PC-3 (cell line): ENCODE measurements around the gene XPR1. TPM values are rescaled to one million over a fixed set of nuclear protein-coding genes. Genes with fewer than 3 reads are reported as not detected.

Source experiments
- ATAC-seq: fragments of 200-7000 bp; cut with Tn5 transposase; 2 replicates; pipeline ENCODE4 v1.9.1; 2020; ENCODE audit warnings: mild to moderate bottlenecking, moderate library complexity
- BruUV-seq: library from RNA; stranded (reverse); fragments of 400-500 nt; replicated peaks from 2 replicates; lab custom pipeline; 2021; lab: Mats Ljungman, UMichigan
- CTCF ChIA-PET: fragments of 300-600 bp; sonication (Branson Sonifier 250); formaldehyde crosslinking; loops from one replicate; lab custom pipeline; 2022; ENCODE audit warnings: antibody characterized with exemption; lab: Charles Lee
- POLR2A ChIA-PET: fragments of 300-600 bp; sonication (Branson Sonifier 250); formaldehyde crosslinking; loops from one replicate; lab custom pipeline; 2022; ENCODE audit warnings: antibody characterized with exemption; ENCODE audit not compliant: unreplicated experiment; lab: Charles Lee
- DNase-seq: peaks from one replicate; pipeline ENCODE4 v3.0.0-alpha.2; 2015
- H2AFZ ChIP-seq: fragments of 300-600 bp; sonication (generic); 2 replicates; pipeline ENCODE4 v1.6.0; 2016; ENCODE audit warnings: antibody characterized with exemption, low read length
- H3F3A ChIP-seq: fragments of 300-600 bp; sonication (generic); one replicate; pipeline ENCODE4 v1.6.0; 2017; ENCODE audit warnings: antibody characterized with exemption, low read length, control low read depth, mild to moderate bottlenecking; ENCODE audit not compliant: unreplicated experiment
- H3K27ac ChIP-seq: fragments of 300-600 bp; sonication (generic); 2 replicates; pipeline ENCODE4 v1.5.1; 2016; ENCODE audit warnings: mild to moderate bottlenecking, low read length
- H3K27me3 ChIP-seq: fragments of 300-600 bp; sonication (generic); 2 replicates; pipeline ENCODE4 v1.6.1; 2016; ENCODE audit warnings: low read length, mixed read lengths
- H3K36me3 ChIP-seq: fragments of 300-600 bp; sonication (generic); 2 replicates; pipeline ENCODE4 v1.6.1; 2016; ENCODE audit warnings: low read depth, mixed run types, low read length, mixed read lengths
- H3K4me1 ChIP-seq: fragments of 300-600 bp; sonication (generic); 2 replicates; pipeline ENCODE4 v1.5.1; 2016; ENCODE audit warnings: low read length; ENCODE audit not compliant: insufficient read depth
- H3K4me2 ChIP-seq: fragments of 300-600 bp; sonication (generic); 2 replicates; pipeline ENCODE4 v1.6.0; 2016; ENCODE audit warnings: low read length
- H3K4me3 ChIP-seq: fragments of 300-600 bp; sonication (generic); 2 replicates; pipeline ENCODE4 v1.5.1; 2016; ENCODE audit warnings: mild to moderate bottlenecking, low read length, mixed read lengths
- H3K79me2 ChIP-seq: fragments of 300-600 bp; sonication (generic); 2 replicates; pipeline ENCODE4 v1.6.1; 2017; ENCODE audit warnings: low read length, mixed read lengths
- H3K9ac ChIP-seq: fragments of 300-600 bp; sonication (generic); 2 replicates; pipeline ENCODE4 v1.6.0; 2016; ENCODE audit warnings: mild to moderate bottlenecking, low read length
- H3K9me2 ChIP-seq: fragments of 300-600 bp; sonication (generic); replicated peaks from 2 replicates; pipeline ENCODE4 v1.6.1; 2016; ENCODE audit warnings: mixed run types, low read length, mixed read lengths
- H3K9me3 ChIP-seq: fragments of 300-600 bp; sonication (generic); 2 replicates; pipeline ENCODE4 v1.6.1; 2016; ENCODE audit warnings: low read length, mixed read lengths
- H4K20me1 ChIP-seq: fragments of 300-600 bp; sonication (generic); 2 replicates; pipeline ENCODE4 v1.6.1; 2016; ENCODE audit warnings: low read length, mixed read lengths
- CTCF ChIP-seq: fragments of 300-600 bp; sonication (generic); conservative IDR thresholded peaks from 2 replicates; pipeline ENCODE4 v1.5.1; 2017; ENCODE audit warnings: antibody characterized with exemption, low read depth, mild to moderate bottlenecking, low read length
- EZH2 ChIP-seq: fragments of 300-600 bp; sonication (generic); IDR thresholded peaks from one replicate; pipeline ENCODE4 v1.6.1; 2017; ENCODE audit warnings: antibody characterized with exemption, mild to moderate bottlenecking, low read length; ENCODE audit not compliant: unreplicated experiment
- EZH2phosphoT487 ChIP-seq: fragments of 300-600 bp; sonication (generic); IDR thresholded peaks from 2 replicates; pipeline ENCODE4 v1.6.1; 2018; ENCODE audit warnings: mild to moderate bottlenecking, antibody characterized with exemption, low read length, borderline replicate concordance
- intact Hi-C: fragments of 100-400 bp; cut with micrococcal nuclease; formaldehyde crosslinking; loops from 2 replicates; pipeline ENCODE4 v1.9.0; 2023
- total RNA-seq: library from RNA; depleted of rRNA; stranded (reverse); fragments of >200 nt; gene quantifications from 2 replicates; pipeline ENCODE4 v1.2.3, GENCODE V29; 2014

Gene XPR1
- total RNA-seq, 1 experiment from 2014 or later, result 8.2 TPM

- ATAC-seq, result no peak
- no peaks in the 10 kb centered on the region for H3K27me3 ChIP-seq
- no peak for TF ChIP-seq EZH2phosphoT487
- TF ChIP-seq CTCF, result no peak
- no peak for TF ChIP-seq EZH2
- no peaks in the 10 kb centered on the region for H3F3A ChIP-seq
- H2AFZ ChIP-seq, result no peak overlapping the region
- no peaks in the 10 kb centered on the region for H3K9me3 ChIP-seq
- POLR2A ChIA-PET, result no interaction called here
- CTCF ChIA-PET, result no interaction called here
- no peaks in the 10 kb centered on the region for H3K9me2 ChIP-seq
- no peaks in the 10 kb centered on the region for H3K4me1 ChIP-seq
- no peaks in the 10 kb centered on the region for H4K20me1 ChIP-seq
- H3K27ac ChIP-seq, result no peak overlapping the region
- no peak for DNase-seq
- no peaks in the 10 kb centered on the region for H3K36me3 ChIP-seq
- H3K4me3 ChIP-seq, result no peak overlapping the region
- no TSS peak for BruUV-seq
- no peaks in the 10 kb centered on the region for H3K79me2 ChIP-seq
- no peak overlapping the region for H3K9ac ChIP-seq
- H3K4me2 ChIP-seq, result no peak overlapping the region
- intact Hi-C loops, result no loop called here
Measured at GRCh38 chr1:180912211-180912800, 280.5 kb downstream of the XPR1 start.

GRCh38 chr1:180912801-180913565, 281.2 kb downstream of the XPR1 start, which contains the start of gene KIAA1614:
Gene KIAA1614, plus strand, starts transcription at chr1:180912897. Its CDS starts 347 bp downstream, at chr1:180913244.
- POLR2A ChIA-PET, result no interaction called here
- Histone ChIP-seq H3F3A (no peaks in the 10 kb centered on the region), H3K4me3 (no peak within 1 kb of the TSS), H3K9me3 (no peaks in the 10 kb centered on the region), H3K79me2 (no peaks in the 10 kb centered on the region), H4K20me1 (no peaks in the 10 kb centered on the region), H3K4me2 (no peak within 1 kb of the TSS), H3K4me1 (no peaks in the 10 kb centered on the region), H2AFZ (no peak within 1 kb of the TSS), H3K27ac (no peak within 1 kb of the TSS), H3K36me3 (no peaks in the 10 kb centered on the region), H3K9ac (no peak within 1 kb of the TSS), H3K27me3 (no peaks in the 10 kb centered on the region), H3K9me2 (no peaks in the 10 kb centered on the region)
- intact Hi-C loops, result no loop called here
- no peak for DNase-seq
- no peak for ATAC-seq
- CTCF ChIA-PET, result no interaction called here
- BruUV-seq, result no TSS peak
- TF ChIP-seq CTCF, result no peak
- no peak for TF ChIP-seq EZH2
- no peak for TF ChIP-seq EZH2phosphoT487
